Measurements from ENCODE around the gene IRF4.

The IRF4 gene

GRCh38 chr6:382883-383810 is 8.4 kb upstream of the IRF4 start:
- DNase-seq = no peak

GRCh38 chr6:383856-384255 is 7.7 kb upstream of the IRF4 start:
- no peak for DNase-seq

- no peak for DNase-seq
These were observed 6.7 kb upstream of the IRF4 start for GRCh38 chr6:384898-385297.

- no peak for DNase-seq
These were observed 5.9 kb upstream of the IRF4 start for GRCh38 chr6:385614-386013.

GRCh38 chr6:386688-387266 is 4.8 kb upstream of the IRF4 start:
- no peak for DNase-seq

GRCh38 chr6:387293-387741 is 4.2 kb upstream of the IRF4 start:
- no peak for DNase-seq

- no peak for DNase-seq
These were observed 3.2 kb upstream of the IRF4 start for GRCh38 chr6:388202-388903.

GRCh38 chr6:389143-389542 is 2.4 kb upstream of the IRF4 start:
- DNase-seq = no peak

- no peak for DNase-seq
These were observed 1.9 kb upstream of the IRF4 start for GRCh38 chr6:389622-390021.

- no peak for DNase-seq
These were observed 516 bp upstream of the IRF4 start for GRCh38 chr6:390914-391558.

GRCh38 chr6:392441-393390 is 1.2 kb downstream of the IRF4 start:
- DNase-seq = no peak

- no peak for DNase-seq
These were observed 2.1 kb downstream of the IRF4 start for GRCh38 chr6:393391-394221.

- DNase-seq = no peak
These were observed 3.2 kb downstream of the IRF4 start for GRCh38 chr6:394641-395289.

GRCh38 chr6:395432-396125 is 4.0 kb downstream of the IRF4 start:
- no peak for DNase-seq

- DNase-seq = no peak
These were observed 4.6 kb downstream of the IRF4 start for GRCh38 chr6:396126-396520.

- DNase-seq = no peak
These were observed 5.5 kb downstream of the IRF4 start for GRCh38 chr6:397056-397455.

- no peak for DNase-seq
These were observed 6.1 kb downstream of the IRF4 start for GRCh38 chr6:397604-398003.

- no peak for DNase-seq
These were observed 6.5 kb downstream of the IRF4 start for GRCh38 chr6:398065-398464.

GRCh38 chr6:398558-399078 is 7.1 kb downstream of the IRF4 start:
- no peak for DNase-seq
